Measurements from ENCODE around the gene SIK3.
"Not testable (repeated sequence)": the region's sequence is repeated elsewhere in the genome, so short reads cannot be mapped to it uniquely, and the experiment has no call there.

The SIK3 gene

DNA sequence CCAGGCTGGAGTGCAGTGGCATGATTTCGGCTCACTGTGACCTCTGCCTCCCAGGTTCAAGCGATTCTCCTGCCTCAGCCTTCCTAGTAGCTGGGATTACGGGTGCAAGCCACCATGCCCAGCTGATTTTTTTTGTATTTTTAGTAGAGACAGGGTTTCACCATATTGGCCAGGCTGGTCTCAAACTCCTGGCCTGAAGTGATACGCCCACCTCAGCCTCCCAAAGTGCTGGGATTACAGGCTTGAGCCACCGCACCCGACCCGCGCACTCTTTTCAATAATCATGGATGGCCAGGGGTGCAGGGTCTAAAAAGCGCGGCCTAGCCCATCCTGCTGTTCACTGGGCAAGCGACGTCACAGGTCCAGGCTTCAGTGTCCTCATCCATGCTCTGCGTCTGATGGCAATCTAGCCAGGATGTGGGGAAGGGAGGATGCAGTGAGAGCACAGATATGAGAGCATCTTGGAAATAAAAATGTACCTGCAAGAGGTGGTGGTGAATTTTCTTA, 263.6 kb downstream of the SIK3 start:
- DNase-seq: not testable (repeated sequence)

DNA sequence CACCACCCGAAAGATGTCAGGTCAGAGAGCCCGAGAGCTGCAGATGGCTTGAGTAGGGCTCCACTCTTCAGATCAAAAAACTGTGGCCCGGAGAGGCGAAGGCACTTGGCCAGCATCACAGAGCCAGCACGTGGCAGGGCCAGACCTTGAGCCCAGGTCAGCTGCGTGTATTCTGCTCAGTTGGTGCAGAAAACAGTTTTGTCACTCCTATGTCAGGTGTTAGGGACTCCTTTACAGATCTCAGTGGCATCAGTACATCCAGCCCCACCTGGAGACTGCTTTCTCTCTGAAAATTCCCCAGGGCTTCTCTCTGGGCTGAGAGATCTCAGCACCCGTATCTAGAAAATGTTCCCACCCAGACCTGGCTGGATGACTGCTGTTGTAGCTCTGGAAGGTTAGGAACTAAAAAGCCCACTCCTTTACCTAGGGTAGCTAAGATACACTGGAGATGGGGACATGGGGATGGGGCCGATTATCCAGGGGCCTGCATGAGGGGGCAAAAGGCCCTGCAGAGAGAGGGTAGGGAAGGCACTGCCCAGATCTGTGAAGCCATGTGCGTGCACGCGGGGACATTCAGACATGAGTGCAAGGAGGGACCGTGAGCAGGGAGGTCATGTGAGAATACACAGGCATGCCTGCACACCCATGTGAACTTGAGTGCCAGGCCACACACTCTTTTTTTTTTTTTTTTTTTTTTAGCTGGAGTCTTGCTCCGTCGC, 264.3 kb downstream of the SIK3 start:
- no peak for DNase-seq

DNA sequence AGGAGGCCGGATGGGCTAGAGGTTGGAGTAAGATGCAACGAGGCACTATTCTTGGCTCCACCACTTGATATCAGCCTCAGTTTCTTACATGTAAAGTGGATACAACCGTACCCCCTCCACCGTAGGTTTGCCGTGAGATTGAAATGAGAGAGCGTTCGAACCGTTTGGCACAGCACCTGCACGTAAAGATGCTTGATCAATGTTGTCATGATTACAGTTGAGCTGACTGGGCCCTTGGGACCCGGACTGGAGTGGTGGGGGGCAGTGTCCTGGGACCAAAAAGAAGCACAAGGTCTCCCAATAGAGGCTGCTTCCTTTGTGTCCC, 264.8 kb downstream of the SIK3 start:
- no peak for DNase-seq

DNA sequence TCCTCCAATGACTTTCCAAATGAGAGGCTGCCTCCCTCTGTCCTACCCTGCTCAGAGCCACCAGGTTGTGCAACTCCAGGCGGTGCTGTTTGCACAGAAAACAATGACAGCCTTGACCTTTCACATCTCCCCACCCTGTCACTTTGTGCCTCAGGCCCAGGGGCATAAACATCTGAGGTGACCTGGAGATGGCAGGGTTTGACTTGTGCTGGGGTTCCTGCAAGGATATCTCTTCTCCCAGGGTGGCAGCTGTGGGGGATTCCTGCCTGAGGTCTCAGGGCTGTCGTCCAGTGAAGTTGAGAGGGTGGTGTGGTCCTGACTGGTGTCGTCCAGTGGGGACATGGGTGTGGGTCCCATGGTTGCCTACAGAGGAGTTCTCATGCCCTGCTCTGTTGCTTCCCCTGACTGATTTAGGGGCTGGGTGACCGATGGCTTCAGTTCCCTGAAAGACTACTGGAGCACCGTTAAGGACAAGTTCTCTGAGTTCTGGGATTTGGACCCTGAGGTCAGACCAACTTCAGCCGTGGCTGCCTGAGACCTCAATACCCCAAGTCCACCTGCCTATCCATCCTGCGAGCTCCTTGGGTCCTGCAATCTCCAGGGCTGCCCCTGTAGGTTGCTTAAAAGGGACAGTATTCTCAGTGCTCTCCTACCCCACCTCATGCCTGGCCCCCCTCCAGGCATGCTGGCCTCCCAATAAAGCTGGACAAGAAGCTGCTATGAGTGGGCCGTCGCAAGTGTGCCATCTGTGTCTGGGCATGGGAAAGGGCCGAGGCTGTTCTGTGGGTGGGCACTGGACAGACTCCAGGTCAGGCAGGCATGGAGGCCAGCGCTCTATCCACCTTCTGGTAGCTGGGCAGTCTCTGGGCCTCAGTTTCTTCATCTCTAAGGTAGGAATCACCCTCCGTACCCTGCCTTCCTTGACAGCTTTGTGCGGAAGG, 265.6 kb downstream of the SIK3 start:
- no peak for DNase-seq

DNA sequence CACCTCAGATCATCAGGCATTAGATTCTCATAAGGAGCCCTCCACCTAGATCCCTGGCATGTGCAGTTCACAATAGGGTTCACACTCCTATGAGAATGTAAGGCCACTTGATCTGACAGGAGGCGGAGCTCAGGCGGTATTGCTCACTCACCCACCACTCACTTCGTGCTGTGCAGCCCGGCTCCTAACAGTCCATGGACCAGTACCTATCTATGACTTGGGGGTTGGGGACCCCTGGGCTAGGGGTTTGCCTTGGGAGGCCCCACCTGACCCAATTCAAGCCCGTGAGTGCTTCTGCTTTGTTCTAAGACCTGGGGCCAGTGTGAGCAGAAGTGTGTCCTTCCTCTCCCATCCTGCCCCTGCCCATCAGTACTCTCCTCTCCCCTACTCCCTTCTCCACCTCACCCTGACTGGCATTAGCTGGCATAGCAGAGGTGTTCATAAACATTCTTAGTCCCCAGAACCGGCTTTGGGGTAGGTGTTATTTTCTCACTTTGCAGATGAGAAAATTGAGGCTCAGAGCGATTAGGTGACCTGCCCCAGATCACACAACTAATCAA, 266.4 kb downstream of the SIK3 start:
- no peak for DNase-seq

DNA sequence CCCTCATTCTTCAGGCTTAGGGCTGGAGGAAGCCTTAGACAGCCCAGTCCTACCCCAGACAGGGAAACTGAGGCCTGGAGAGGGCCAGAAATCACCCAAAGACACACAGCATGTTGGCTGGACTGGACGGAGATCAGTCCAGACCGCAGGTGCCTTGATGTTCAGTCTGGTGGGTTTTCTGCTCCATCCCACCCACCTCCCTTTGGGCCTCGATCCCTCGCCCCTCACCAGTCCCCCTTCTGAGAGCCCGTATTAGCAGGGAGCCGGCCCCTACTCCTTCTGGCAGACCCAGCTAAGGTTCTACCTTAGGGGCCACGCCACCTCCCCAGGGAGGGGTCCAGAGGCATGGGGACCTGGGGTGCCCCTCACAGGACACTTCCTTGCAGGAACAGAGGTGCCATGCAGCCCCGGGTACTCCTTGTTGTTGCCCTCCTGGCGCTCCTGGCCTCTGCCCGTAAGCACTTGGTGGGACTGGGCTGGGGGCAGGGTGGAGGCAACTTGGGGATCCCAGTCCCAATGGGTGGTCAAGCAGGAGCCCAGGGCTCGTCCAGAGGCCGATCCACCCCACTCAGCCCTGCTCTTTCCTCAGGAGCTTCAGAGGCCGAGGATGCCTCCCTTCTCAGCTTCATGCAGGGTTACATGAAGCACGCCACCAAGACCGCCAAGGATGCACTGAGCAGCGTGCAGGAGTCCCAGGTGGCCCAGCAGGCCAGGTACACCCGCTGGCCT, 267.9 kb downstream of the SIK3 start:
- no peak for DNase-seq

DNA sequence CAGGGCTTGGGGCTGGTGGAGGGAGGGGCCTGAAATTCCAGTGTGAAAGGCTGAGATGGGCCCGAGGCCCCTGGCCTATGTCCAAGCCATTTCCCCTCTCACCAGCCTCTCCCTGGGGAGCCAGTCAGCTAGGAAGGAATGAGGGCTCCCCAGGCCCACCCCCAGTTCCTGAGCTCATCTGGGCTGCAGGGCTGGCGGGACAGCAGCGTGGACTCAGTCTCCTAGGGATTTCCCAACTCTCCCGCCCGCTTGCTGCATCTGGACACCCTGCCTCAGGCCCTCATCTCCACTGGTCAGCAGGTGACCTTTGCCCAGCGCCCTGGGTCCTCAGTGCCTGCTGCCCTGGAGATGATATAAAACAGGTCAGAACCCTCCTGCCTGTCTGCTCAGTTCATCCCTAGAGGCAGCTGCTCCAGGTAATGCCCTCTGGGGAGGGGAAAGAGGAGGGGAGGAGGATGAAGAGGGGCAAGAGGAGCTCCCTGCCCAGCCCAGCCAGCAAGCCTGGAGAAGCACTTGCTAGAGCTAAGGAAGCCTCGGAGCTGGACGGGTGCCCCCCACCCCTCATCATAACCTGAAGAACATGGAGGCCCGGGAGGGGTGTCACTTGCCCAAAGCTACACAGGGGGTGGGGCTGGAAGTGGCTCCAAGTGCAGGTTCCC, 268.6 kb downstream of the SIK3 start, which contains the start of gene APOC3:
APOC3 (plus strand) TSS at position 383 of the 659 bp plus-strand sequence. CDS start 676 bp downstream, outside the sequence.
- no peak for DNase-seq

DNA sequence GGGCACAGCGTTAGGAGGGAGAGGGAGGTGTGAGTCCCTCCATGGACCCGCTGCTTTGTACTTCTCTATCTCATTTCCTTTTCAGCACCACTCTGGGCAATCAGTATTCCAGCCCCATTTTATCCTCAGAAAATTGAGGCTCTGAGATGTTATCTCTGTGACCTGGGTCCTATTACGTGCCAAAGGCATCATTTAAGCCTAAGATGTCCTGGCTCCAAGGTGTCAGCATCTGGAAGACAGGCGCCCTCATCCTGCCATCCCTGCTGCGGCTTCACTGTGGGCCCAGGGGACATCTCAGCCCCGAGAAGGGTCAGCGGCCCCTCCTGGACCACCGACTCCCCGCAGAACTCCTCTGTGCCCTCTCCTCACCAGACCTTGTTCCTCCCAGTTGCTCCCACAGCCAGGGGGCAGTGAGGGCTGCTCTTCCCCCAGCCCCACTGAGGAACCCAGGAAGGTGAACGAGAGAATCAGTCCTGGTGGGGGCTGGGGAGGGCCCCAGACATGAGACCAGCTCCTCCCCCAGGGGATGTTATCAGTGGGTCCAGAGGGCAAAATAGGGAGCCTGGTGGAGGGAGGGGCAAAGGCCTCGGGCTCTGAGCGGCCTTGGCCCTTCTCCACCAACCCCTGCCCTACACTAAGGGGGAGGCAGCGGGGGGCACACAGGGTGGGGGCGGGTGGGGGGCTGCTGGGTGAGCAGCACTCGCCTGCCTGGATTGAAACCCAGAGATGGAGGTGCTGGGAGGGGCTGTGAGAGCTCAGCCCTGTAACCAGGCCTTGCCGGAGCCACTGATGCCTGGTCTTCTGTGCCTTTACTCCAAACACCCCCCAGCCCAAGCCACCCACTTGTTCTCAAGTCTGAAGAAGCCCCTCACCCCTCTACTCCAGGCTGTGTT, 269.4 kb downstream of the SIK3 start:
- DNase-seq: no peak

DNA sequence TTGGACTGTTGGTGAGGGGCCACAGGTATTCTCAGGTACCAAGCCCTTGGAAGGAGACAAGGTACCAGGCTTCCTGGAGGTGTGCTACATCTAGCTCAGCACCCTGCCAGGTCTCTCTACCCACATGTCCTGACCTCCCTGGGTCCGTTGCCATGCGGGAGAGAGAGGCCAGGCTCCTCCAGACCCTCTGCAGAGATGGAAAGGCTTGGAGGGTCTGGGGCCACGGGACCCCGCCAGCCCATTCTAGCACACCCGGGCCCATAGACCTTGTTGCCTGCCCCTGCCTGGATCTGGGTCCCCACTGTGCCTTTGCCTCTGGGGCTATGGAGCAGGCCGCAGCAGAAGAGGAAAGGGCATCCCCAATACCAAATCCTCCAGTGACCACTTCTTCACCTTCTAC, 270.8 kb downstream of the SIK3 start:
- no peak for DNase-seq

DNA sequence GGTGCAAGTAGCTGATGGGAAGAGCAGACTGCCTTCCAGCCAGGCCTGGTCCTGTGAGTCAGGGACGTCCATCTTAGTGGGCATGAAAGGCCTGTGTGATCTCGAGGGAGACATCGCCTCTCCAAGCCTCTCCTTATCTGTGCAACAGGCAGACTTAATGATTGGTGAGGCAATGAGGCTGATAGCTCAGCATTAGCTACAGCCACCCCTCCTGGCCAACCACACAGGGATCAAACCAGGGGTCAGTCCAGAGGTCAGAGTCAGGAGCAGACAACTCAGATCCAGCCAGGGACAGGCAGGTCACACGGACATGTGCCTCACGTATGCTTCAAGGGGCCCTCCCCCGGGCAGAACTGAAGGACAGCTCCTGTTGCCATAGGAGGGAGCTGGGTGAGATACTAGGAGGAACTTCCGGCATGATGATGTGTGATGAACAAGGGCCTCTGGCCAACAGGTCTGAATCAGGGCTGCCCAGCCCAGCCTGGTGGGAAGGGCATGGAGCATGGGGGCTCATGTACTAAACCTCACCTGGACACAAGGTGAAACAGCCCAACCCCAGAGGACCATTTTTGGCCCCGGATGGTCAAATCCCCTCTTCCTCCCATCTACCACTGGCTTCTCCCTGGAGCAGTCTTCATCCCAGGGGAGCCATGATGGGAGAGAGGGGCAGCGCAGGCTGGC, 271.3 kb downstream of the SIK3 start:
- no peak for DNase-seq

DNA sequence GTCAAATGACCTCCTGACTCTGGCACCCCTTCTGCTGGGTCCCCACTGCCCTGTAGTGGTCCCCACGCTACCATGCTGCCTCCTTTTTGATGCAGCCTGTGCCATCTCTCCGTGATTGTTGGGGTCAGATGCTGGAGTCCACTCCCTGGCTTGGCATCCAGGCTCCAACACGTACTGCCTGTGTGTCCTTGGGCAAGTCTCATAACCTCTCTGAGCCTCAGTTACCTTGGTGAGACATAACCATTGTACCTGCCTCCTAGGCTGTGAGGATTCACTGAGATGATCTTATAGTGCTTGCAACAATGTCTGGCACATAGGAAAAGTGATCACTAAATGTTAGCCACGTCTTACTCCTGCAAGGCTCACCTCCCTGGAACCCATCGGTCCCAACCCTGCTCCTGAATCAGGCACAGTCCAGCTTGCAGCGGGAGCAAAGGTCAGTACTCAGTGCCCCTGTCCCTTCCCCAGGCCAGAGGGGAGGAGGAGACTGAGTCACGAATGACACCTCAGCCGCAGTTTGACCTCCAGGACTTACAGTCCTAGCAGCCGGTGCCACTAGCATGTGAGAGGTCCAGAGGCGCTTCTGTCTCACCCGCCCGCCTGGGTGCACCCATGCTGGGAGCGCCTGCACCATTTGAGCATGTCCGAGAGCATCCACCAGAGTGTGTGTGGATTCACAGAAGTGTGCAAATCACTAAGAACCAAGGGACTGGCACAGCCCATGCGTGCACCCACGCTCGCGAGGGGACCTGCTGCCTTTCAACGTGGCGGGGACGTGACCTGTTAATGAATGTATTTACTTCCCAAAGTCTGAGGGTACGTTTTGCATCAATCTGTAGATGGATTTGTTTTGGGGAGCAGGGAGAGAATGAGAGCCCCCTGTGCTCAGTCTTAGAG, 272.1 kb downstream of the SIK3 start:
- no peak for DNase-seq

DNA sequence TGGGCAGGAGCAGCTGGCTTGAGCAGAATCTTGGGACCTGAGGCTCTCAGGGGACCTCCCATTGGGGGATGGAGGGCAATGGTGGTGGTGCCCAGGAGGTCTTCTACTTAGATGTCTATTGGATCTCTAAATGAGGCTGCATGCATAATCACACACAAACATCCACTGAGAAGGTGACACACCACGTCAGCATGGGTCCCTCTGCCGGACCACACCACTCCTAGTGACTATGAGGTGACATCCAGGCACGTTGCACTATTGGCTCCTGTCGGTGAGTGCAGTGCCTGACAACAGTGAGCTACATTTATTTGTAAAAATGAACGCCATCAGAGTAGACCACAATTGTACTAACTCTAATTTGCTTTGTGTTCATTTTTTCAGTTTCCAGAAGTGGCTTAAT, 272.8 kb downstream of the SIK3 start:
- DNase-seq: no peak

DNA sequence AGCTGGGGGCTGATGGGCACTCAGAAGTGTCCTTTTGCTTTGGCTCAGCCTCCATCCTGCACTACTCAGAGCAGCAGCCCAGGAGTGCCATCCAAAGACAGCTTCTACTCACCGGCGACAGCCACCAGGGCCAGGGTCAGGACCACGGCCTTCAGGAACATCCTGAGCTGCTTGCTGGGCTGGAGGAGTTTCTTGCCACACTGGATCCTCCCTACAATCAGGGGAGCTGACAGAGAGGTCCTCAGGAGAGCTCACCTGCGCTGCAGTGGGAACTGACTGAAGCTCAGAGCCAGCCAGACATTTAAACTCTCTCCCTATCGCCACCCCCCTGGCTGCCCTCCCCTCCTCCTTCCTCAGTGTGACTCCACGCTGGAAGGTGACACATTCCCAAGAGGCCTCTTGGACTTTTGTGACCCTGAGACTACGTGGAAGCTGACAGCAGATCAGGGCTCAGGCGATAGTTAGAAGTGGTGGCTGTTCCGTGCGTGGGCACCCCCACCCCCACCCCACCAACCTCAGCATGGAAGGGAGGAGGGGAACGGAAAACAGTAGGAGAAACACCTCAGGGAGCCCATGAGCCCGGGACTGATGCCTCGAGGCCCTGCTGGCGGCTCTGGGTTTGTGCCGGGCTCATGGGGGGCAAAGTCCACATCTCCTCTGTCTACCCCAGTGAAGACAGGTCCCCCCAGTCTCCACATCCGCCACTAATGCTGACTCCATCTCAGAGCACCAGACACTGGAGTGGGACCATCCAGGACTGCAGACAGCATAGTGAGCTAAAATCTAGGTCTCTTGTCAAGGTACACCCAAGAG, 275.0 kb downstream of the SIK3 start, which contains the start of gene APOA4:
APOA4 (minus strand) TSS at position 274 of the 813 bp plus-strand sequence; CDS start at position 161, 113 bp downstream.
- no peak for DNase-seq

DNA sequence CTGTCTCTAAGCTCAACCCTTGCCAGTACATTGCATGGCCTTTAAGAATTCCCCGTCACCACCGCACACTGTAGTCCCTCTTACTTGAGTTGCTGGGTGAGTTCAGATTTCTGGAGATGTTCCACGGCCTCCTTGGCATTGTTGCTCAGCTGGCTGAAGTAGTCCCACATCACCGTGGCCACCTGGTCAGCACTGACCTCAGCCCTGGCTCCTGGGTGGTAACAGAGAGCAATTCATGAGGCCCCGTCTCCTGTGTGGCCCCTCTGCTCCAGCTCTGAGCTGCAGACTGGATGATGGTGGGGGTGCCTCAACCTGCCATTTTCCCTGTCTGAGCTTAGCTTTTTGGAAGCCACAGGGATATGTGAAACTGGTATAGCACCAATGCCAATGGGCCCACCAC, 275.7 kb downstream of the SIK3 start:
- no peak for DNase-seq

DNA sequence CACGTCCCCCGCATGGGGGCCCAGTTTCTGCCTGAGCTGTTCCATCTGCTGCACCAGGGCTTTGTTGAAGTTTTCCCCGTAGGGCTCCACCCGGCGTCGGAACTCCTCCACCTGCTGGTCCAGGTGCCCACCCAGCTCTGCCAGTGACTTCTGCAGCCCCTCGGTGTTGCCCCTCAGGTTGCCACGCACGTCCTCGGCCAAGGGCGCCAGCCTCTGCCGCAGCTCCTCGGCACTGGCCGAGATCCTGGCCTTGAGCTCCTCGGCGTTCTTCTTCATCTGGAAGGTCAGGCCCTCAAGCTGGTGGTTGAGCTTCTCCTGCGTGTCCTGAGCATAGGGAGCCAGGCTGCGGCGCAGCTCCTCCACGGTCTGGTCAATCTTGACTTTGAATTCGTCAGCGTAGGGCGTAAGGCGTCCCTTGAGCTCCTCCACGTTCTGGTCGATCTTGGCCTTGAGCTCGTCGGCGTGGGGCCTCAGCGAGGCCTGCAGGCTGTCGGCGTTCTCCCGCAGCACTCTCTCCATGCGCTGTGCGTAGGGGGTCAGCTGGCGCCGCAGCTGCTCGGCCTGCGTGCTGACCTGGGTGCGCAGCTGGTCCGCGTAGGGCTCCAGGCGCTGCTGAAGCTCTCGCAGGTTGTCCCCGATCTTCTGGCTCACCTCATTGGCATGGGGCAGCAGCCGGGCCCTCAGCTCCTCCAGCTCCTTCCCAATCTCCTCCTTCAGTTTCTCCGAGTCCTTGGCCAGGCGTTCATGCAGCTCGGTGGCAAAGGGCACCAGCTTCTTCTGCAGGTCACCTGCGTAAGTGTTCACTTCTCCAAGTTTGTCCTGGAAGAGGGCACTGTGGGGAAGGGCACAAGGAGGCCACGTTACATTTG, 276.9 kb downstream of the SIK3 start:
- no peak for DNase-seq

DNA sequence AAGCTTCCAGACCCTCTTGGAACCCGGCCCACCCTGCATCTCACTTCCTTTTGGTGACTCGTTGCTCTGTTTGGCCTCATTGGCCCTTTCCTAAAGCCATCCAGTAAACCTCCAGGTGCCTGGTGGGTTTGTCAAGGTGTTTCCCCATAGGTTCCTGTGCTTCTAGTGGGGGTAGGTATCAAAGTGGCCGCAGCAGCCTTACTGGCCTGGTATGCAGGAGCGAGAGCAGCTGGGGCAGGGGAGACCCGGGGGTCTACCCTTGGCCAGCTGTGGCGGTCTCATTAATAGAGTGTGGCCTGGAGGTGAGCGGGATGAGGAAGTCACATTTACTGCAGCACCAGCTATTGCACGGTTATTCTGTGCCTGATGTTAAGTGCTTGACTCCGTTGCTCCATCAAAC, 279.2 kb downstream of the SIK3 start:
- no peak for DNase-seq

DNA sequence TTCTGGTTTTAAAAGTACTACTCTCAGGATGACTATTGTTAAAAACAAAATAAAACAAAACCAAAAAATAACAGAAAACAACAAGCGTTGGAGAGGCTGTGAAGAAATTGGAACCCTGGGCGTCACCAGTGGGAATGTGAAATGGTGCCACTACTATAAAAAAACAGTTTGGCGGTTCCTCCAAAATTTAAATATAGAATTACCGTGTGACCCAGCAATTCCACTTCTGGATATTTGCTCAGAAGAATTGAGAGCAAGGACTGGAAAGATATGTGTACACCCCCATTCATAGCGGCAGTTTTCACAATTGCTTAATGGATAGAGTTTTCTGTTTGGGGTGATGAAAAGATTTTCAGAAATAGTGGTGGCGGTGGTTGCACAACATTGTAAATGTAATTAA, 283.7 kb downstream of the SIK3 start:
- DNase-seq: no peak

Data from NCI-H1694 (cell line).